H1 (cell line): ENCODE measurements around the gene PFN2. TPM values are rescaled to one million over a fixed set of nuclear protein-coding genes. Genes with fewer than 3 reads are reported as not detected.

Source experiments
- CTCF ChIA-PET: fragments of 300-600 bp; sonication (Branson Sonifier 250); formaldehyde crosslinking; loops from one replicate; lab custom pipeline; 2021; ENCODE audit not compliant: partially characterized antibody; lab: Charles Lee
- POLR2A ChIA-PET: fragments of 300-600 bp; sonication (Branson Sonifier 250); formaldehyde crosslinking; loops from one replicate; lab custom pipeline; 2021; ENCODE audit warnings: inconsistent platforms; ENCODE audit not compliant: partially characterized antibody; lab: Charles Lee
- DNase-seq, 2 experiments: peaks; one replicate each; pipeline versions ENCODE4 v3.0.0 to v3.0.0-alpha.2; 2010 to 2022; ENCODE audit warnings: low spot score in 2 of 2, low read depth in 1 of 2, mixed read lengths in 1 of 2
- FAIRE-seq: peaks from 2 replicates; lab custom pipeline; 2011; peaks lifted over from hg19 to GRCh38; lab: Jason Lieb, UNC
- H2AFZ ChIP-seq: 2 replicates; pipeline ENCODE4 v1.8.1; 2012; ENCODE audit warnings: low read length, inconsistent platforms
- H2AK5ac ChIP-seq: 2 replicates; pipeline ENCODE4 v1.6.1; 2013; ENCODE audit warnings: low read depth, low read length
- H2BK120ac ChIP-seq: replicated peaks from 2 replicates; pipeline ENCODE3; 2013; ENCODE audit warnings: low read depth, low read length, inconsistent platforms
- H2BK12ac ChIP-seq: 2 replicates; pipeline ENCODE4 v1.6.1; 2013; ENCODE audit warnings: low read depth, low read length
- H2BK15ac ChIP-seq: 2 replicates; pipeline ENCODE4 v1.6.1; 2013; ENCODE audit warnings: low read length
- H2BK20ac ChIP-seq: 2 replicates; pipeline ENCODE4 v1.6.1; 2013; ENCODE audit warnings: low read length
- H2BK5ac ChIP-seq: 2 replicates; pipeline ENCODE4 v1.6.1; 2013; ENCODE audit warnings: low read depth, low read length
- H3K14ac ChIP-seq: 2 replicates; pipeline ENCODE4 v1.6.1; 2013; ENCODE audit warnings: inconsistent platforms; ENCODE audit not compliant: insufficient read length
- H3K18ac ChIP-seq: 2 replicates; pipeline ENCODE4 v1.6.1; 2013; ENCODE audit warnings: low read length; ENCODE audit errors: extremely low read depth
- H3K23ac ChIP-seq: 2 replicates; pipeline ENCODE4 v1.6.1; 2013; ENCODE audit warnings: inconsistent platforms; ENCODE audit not compliant: insufficient read length
- H3K23me2 ChIP-seq: 2 replicates; pipeline ENCODE4 v1.6.1; 2013; ENCODE audit warnings: low read depth, low read length
- H3K27ac ChIP-seq: 2 replicates; pipeline ENCODE4 v1.6.1; 2011; ENCODE audit warnings: low read depth, low read length, inconsistent platforms
- H3K27me3 ChIP-seq, 4 experiments: replicated peaks in 1 of 4; 1 replicate in 1 of 4; 2 replicates in 3 of 4; pipeline versions ENCODE4 v1.6.1 to v1.8.1; 2011 to 2013; ENCODE audit warnings: low read length in 3 of 4, mild to moderate bottlenecking in 3 of 4, inconsistent platforms in 2 of 4, mixed read lengths in 2 of 4, moderate library complexity in 1 of 4; ENCODE audit not compliant: control insufficient read depth in 3 of 4, insufficient read depth in 3 of 4; ENCODE audit errors: extremely low read depth in 1 of 4
- H3K36me3 ChIP-seq, 4 experiments: 2 replicates each; pipeline versions ENCODE4 v1.6.1 to v1.8.1; 2011 to 2013; ENCODE audit warnings: mild to moderate bottlenecking in 4 of 4, low read length in 3 of 4, moderate library complexity in 2 of 4, control low read depth in 1 of 4, inconsistent platforms in 1 of 4; ENCODE audit not compliant: insufficient read depth in 4 of 4, control insufficient read depth in 2 of 4
- H3K4ac ChIP-seq: replicated peaks from 2 replicates; pipeline ENCODE3; 2013; ENCODE audit warnings: low read length, low read depth, mixed read lengths, inconsistent platforms; ENCODE audit not compliant: insufficient read length
- H3K4me1 ChIP-seq, 4 experiments: replicated peaks in 1 of 4; 1 replicate in 1 of 4; 2 replicates in 3 of 4; pipeline versions ENCODE4 v1.6.1 to v1.8.1; 2011 to 2013; ENCODE audit warnings: low read length in 3 of 4, inconsistent platforms in 2 of 4, mixed read lengths in 1 of 4; ENCODE audit not compliant: insufficient read depth in 4 of 4, control insufficient read depth in 3 of 4
- H3K4me2 ChIP-seq, 2 experiments: 2 replicates each; pipeline versions ENCODE4 v1.6.1 to v1.8.1; 2011 to 2013; ENCODE audit warnings: low read depth in 2 of 2, low read length in 2 of 2, control low read depth in 1 of 2, inconsistent platforms in 1 of 2, mild to moderate bottlenecking in 1 of 2; ENCODE audit not compliant: insufficient read depth in 1 of 2
- H3K4me3 ChIP-seq, 4 experiments: fragments of 200-600, 300-600 bp in 1 of 4; sonication (generic), shearing (Covaris generic), sonication (Bioruptor Twin) in 1 of 4; 2 replicates each; pipeline versions ENCODE4 v1.5.1 to v1.8.1; 2011 to 2016; ENCODE audit warnings: low read length in 4 of 4, low read depth in 3 of 4, control low read depth in 2 of 4, inconsistent platforms in 2 of 4, mild to moderate bottlenecking in 2 of 4, mixed read lengths in 1 of 4, moderate library complexity in 1 of 4; ENCODE audit not compliant: insufficient read depth in 2 of 4; ENCODE audit errors: extremely low read depth in 1 of 4
- H3K56ac ChIP-seq: replicated peaks from 2 replicates; pipeline ENCODE3; 2013; ENCODE audit warnings: low read depth, mild to moderate bottlenecking, mixed read lengths, low read length, inconsistent platforms; ENCODE audit not compliant: insufficient read length
- H3K79me1 ChIP-seq: 2 replicates; pipeline ENCODE4 v1.6.1; 2013; ENCODE audit warnings: low read depth, low read length, control low read depth
- H3K79me2 ChIP-seq, 2 experiments: 2 replicates each; pipeline versions ENCODE4 v1.6.1 to v1.8.1; 2012 to 2013; ENCODE audit warnings: low read length in 2 of 2, mild to moderate bottlenecking in 2 of 2, inconsistent platforms in 1 of 2; ENCODE audit not compliant: insufficient read depth in 2 of 2, control insufficient read depth in 1 of 2
- H3K9ac ChIP-seq, 4 experiments: replicated peaks in 1 of 4; 1 replicate in 1 of 4; 2 replicates in 3 of 4; pipeline versions ENCODE4 v1.6.1 to v1.8.1; 2011 to 2013; ENCODE audit warnings: low read depth in 3 of 4, low read length in 3 of 4, control low read depth in 2 of 4, mild to moderate bottlenecking in 2 of 4, moderate library complexity in 2 of 4, inconsistent platforms in 1 of 4; ENCODE audit errors: extremely low read depth in 1 of 4
- H3K9me3 ChIP-seq, 2 experiments: 2 replicates each; pipeline versions ENCODE4 v1.6.1 to v1.8.1; 2012 to 2013; ENCODE audit warnings: mild to moderate bottlenecking in 2 of 2, moderate library complexity in 2 of 2, control low read depth in 1 of 2, inconsistent platforms in 1 of 2, low read depth in 1 of 2, low read length in 1 of 2, mixed read lengths in 1 of 2; ENCODE audit not compliant: insufficient read depth in 2 of 2
- H4K20me1 ChIP-seq, 2 experiments: replicated peaks in 1 of 2; 2 replicates each; pipeline versions ENCODE3 to v1.8.1; 2011 to 2013; ENCODE audit warnings: inconsistent platforms in 2 of 2, low read length in 2 of 2, mild to moderate bottlenecking in 1 of 2; ENCODE audit not compliant: insufficient read depth in 2 of 2, control insufficient read depth in 1 of 2
- H4K5ac ChIP-seq: 2 replicates; pipeline ENCODE4 v1.6.1; 2013; ENCODE audit warnings: low read length, low read depth, mixed read lengths, inconsistent platforms; ENCODE audit not compliant: insufficient read length
- H4K8ac ChIP-seq: 2 replicates; pipeline ENCODE4 v1.8.0; 2013; ENCODE audit warnings: mild to moderate bottlenecking, moderate library complexity, low read length, inconsistent platforms; ENCODE audit not compliant: insufficient read depth; ENCODE audit errors: extremely low read depth
- H4K91ac ChIP-seq: replicated peaks from 2 replicates; pipeline ENCODE3; 2013; ENCODE audit warnings: low read length, mixed read lengths, inconsistent platforms; ENCODE audit not compliant: insufficient read length
- EZH2 ChIP-seq: fragments of 200-600 bp; sonication (generic); IDR thresholded peaks from 2 replicates; pipeline ENCODE4 v1.7.1; 2012; ENCODE audit warnings: low read depth, mild to moderate bottlenecking, moderate library complexity, low read length, inconsistent platforms; ENCODE audit not compliant: severe bottlenecking
- KDM4A ChIP-seq: IDR thresholded peaks from one replicate; pipeline ENCODE4 v1.7.1; 2012; ENCODE audit warnings: low read depth, mild to moderate bottlenecking, moderate library complexity, low read length, inconsistent platforms; ENCODE audit not compliant: severe bottlenecking
- POLR2AphosphoS5 ChIP-seq: IDR thresholded peaks from 2 replicates; pipeline ENCODE4 v1.6.1; 2011; ENCODE audit warnings: low read depth, low read length
- SIX5 ChIP-seq: IDR thresholded peaks from 2 replicates; pipeline ENCODE4 v1.6.1; 2011; ENCODE audit warnings: mild to moderate bottlenecking, low read depth, low read length
- SP1 ChIP-seq: IDR thresholded peaks from 2 replicates; pipeline ENCODE4 v1.6.1; 2011; ENCODE audit warnings: low read depth, low read length
- SP2 ChIP-seq: IDR thresholded peaks from 2 replicates; pipeline ENCODE4 v1.6.1; 2012; ENCODE audit warnings: mild to moderate bottlenecking, low read length, inconsistent platforms
- WGBS, 2 experiments: shearing (Covaris generic) in 1 of 2; methylation state at CpG; one replicate each; pipeline versions ENCODE4 v1.1.6 to v1.1.7; 2013 to 2015; ENCODE audit warnings: low lambda C conversion rate in 2 of 2, mixed read lengths in 2 of 2, inconsistent platforms in 1 of 2, low coverage in 1 of 2, missing lambda C conversion rate in 1 of 2; ENCODE audit not compliant: insufficient replicate concordance in 2 of 2, insufficient coverage in 1 of 2, insufficient read length in 1 of 2; ENCODE audit errors: extremely low coverage in 1 of 2, missing lambda C conversion rate in 1 of 2; 5-methylcytosine and 5-hydroxymethylcytosine counted together
- polyA plus RNA-seq, 7 experiments: library from polyadenylated mRNA; depleted of rRNA in 3 of 7; stranded (reverse) in 5 of 7; unstranded in 2 of 7; fragments of >200 nt in 5 of 7; fragments of 200-250 nt in 2 of 7; gene quantifications; 1 replicate in 5 of 7; 2 replicates in 1 of 7; 4 replicates in 1 of 7; pipeline versions ENCODE4 v1.2.1 to v1.2.3, GENCODE V29; 2011 to 2013; ENCODE audit warnings: missing spikeins in 2 of 7, mixed read lengths in 2 of 7
- total RNA-seq: library from RNA; stranded (reverse); fragmentation: NEBNext Ultra II Directional; extraction: Animal tissue kit (Norgen Biotek cat#: 25700); gene quantifications from 2 replicates; pipeline ENCODE4 v1.2.1, GENCODE V29; 2021

Gene PFN2
- total and polyA plus RNA-seq, 2 of the 8 experiments (the other 6 are each of a cell fraction or from before 2014, with no cell fraction given), result 175 to 311 TPM

DNA sequence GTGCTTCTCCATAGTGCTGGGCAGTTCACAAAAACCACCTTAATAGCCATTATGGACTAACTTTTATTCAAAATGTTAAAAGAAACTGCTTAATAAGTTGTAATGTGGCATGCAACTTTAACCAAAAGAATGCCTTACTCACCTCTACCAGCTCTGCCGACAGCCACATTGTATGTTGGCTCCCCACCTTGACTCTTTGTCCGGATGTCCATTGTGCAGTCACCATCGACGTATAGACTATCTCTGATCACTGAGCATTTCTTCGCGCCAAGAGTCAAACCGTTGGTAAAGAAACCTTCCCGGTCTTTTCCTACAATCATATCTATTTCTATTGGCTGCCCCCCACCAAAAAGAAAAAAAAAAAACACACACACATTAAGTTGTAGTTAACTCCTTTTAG, 2.5 kb downstream of the PFN2 start:
- H3K79me1 ChIP-seq, result no peaks in the 10 kb centered on the region; the same call in 1 of the 2 replicates
- H3K4me1 ChIP-seq, result peaks cover 0 to 12% (median 3%) of the 10 kb centered on the region in 4 experiments; a peak in 4 of 7 replicates
- no peak overlapping the region for H3K18ac ChIP-seq
- H2BK5ac ChIP-seq, result no peak overlapping the region
- peaks cover 9 to 18% of the 10 kb centered on the region in 2 experiments for H4K20me1 ChIP-seq
- FAIRE-seq (no peak), DNase-seq (no peak)
- no peak overlapping the region; the same call in 1 of the 2 replicates for H3K27ac ChIP-seq
- no peak overlapping the region for H3K14ac ChIP-seq
- no peaks in the 10 kb centered on the region for H3K9me3 ChIP-seq
- H4K91ac ChIP-seq, result no peak overlapping the region
- TF ChIP-seq SIX5 (no peak), SP1 (no peak), EZH2 (no peak), POLR2AphosphoS5 (peak; percentile 69), KDM4A (no peak), SP2 (no peak)
- no peak overlapping the region for H2BK12ac ChIP-seq
- CTCF ChIA-PET, result interaction anchor here (0.5 to 9.2 kb wide), 16 partner anchors 9 to 560 kb away, joined by 3 to 75 read pairs (median 4); no protein-coding TSS in a partner anchor
- POLR2A ChIA-PET, result interaction anchor here (0.8 to 6.1 kb wide), 9 partner anchors 11 to 254 kb away, joined by 3 to 30 read pairs (median 4); no protein-coding TSS in a partner anchor
- H3K4me2 ChIP-seq, result peak overlapping the region; percentile 60 to 81
- H3K4me3 ChIP-seq, result peak overlapping the region in 3 of 4 experiments; percentile 1 to 92 (median 88); a peak in 4 of 8 replicates
- no peak overlapping the region for H2BK15ac ChIP-seq
- no peak overlapping the region for H2BK20ac ChIP-seq
- H2AFZ ChIP-seq, result no peak overlapping the region
- WGBS, 2 experiments, result 59% methylated on average over 8 of the region's 8 CpGs; no CpG with 5 or more reads in 1 of the 2 experiments
- no peak overlapping the region for H4K5ac ChIP-seq
- no peak overlapping the region for H3K4ac ChIP-seq
- H2AK5ac ChIP-seq, result no peak overlapping the region
- peaks cover 6 to 50% (median 27%) of the 10 kb centered on the region in 4 experiments for H3K36me3 ChIP-seq
- no peak overlapping the region for H2BK120ac ChIP-seq
- no peak overlapping the region for H3K23ac ChIP-seq
- no peak overlapping the region for H4K8ac ChIP-seq
- peak overlapping the region in 2 of 4 experiments; percentile 14 to 25; a peak in 2 of 7 replicates for H3K9ac ChIP-seq
- no peaks in the 10 kb centered on the region for H3K27me3 ChIP-seq
- H3K79me2 ChIP-seq, result peaks cover 10 to 80% of the 10 kb centered on the region in 2 experiments; a peak in 3 of 4 replicates
- no peak overlapping the region for H3K56ac ChIP-seq
- peaks cover 10% of the 10 kb centered on the region for H3K23me2 ChIP-seq
